ENCODE measurements around the gene OGA.

Gene OGA

GRCh38 chr10:101773923-101774588 lies 44.2 kb downstream of the OGA start:
- DNase-seq: no peak

- DNase-seq: no peak
Measured at GRCh38 chr10:101772895-101773761, 45.1 kb downstream of the OGA start.

GRCh38 chr10:101772017-101772894 lies 46.0 kb downstream of the OGA start:
- no peak for DNase-seq

- no peak for DNase-seq
Measured at GRCh38 chr10:101771380-101771779, 46.9 kb downstream of the OGA start.

GRCh38 chr10:101770331-101771215 lies 47.7 kb downstream of the OGA start:
- no peak for DNase-seq

GRCh38 chr10:101769541-101770180 lies 48.6 kb downstream of the OGA start:
- DNase-seq: no peak

GRCh38 chr10:101768791-101769170 lies 49.5 kb downstream of the OGA start:
- DNase-seq: no peak

- DNase-seq: no peak
Measured at GRCh38 chr10:101767966-101768790, 50.1 kb downstream of the OGA start.

GRCh38 chr10:101767600-101767945 lies 50.7 kb downstream of the OGA start:
- DNase-seq: no peak

- DNase-seq: no peak
Measured at GRCh38 chr10:101766753-101767599, 51.3 kb downstream of the OGA start.

GRCh38 chr10:101766306-101766705 lies 51.9 kb downstream of the OGA start:
- DNase-seq: no peak

- no peak for DNase-seq
Measured at GRCh38 chr10:101763141-101763846, 55.0 kb downstream of the OGA start.

- DNase-seq: no peak
Measured at GRCh38 chr10:101762736-101763135, 55.5 kb downstream of the OGA start.

GRCh38 chr10:101761226-101761625 lies 57.0 kb downstream of the OGA start:
- DNase-seq: no peak

- no peak for DNase-seq
Measured at GRCh38 chr10:101760510-101760909, 57.7 kb downstream of the OGA start.

- no peak for DNase-seq
Measured at GRCh38 chr10:101759309-101760247, 58.7 kb downstream of the OGA start.

GRCh38 chr10:101758858-101759257 lies 59.4 kb downstream of the OGA start:
- DNase-seq: no peak

GRCh38 chr10:101752241-101752640 lies 66.0 kb downstream of the OGA start:
- no peak for DNase-seq

Data from stimulated activated CD4-positive, alpha-beta T cell treated with anti-CD3 and anti-CD28 coated beads, Interleukin-2, amount 100 ng/mL, for 48 hours (primary cell).